Neutrophil (primary cell): ENCODE data around the gene GDF10.

Experiments used
- H3K27ac ChIP-seq: fragments of 200-600 bp; sonication (generic); 2 replicates; pipeline ENCODE4 v1.5.1; 2016; ENCODE audit warnings: mild to moderate bottlenecking, moderate library complexity
- H3K27me3 ChIP-seq: fragments of 200-600 bp; sonication (generic); 2 replicates; pipeline ENCODE4 v1.6.0; 2016; ENCODE audit warnings: mild to moderate bottlenecking
- H3K36me3 ChIP-seq: fragments of 200-600 bp; sonication (generic); 2 replicates; pipeline ENCODE4 v1.5.1; 2017
- H3K4me1 ChIP-seq, 2 experiments: fragments of 200-600 bp in 1 of 2; sonication (generic) in 1 of 2; 1 replicate in 1 of 2; 2 replicates in 1 of 2; pipeline versions ENCODE4 v1.5.1 to v1.6.1; 2013 to 2016; ENCODE audit warnings: low read depth in 1 of 2, low read length in 1 of 2, mild to moderate bottlenecking in 1 of 2, moderate library complexity in 1 of 2; ENCODE audit not compliant: control insufficient read depth in 1 of 2, insufficient read depth in 1 of 2
- H3K4me3 ChIP-seq, 2 experiments: fragments of 200-600 bp in 1 of 2; sonication (generic) in 1 of 2; 1 replicate in 1 of 2; 2 replicates in 1 of 2; pipeline ENCODE4 v1.5.1; 2013 to 2016; ENCODE audit warnings: low read depth in 1 of 2, low read length in 1 of 2, mild to moderate bottlenecking in 1 of 2, moderate library complexity in 1 of 2
- H3K9me3 ChIP-seq: fragments of 200-600 bp; sonication (generic); 2 replicates; pipeline ENCODE4 v1.5.1; 2016
- CTCF ChIP-seq: fragments of 200-600 bp; sonication (generic); IDR thresholded peaks from 2 replicates; pipeline ENCODE4 v1.5.1; 2016; ENCODE audit warnings: antibody characterized with exemption

The GDF10 gene

GRCh38 chr10:47288236-47288635 is 11.8 kb upstream of the GDF10 start:
- Histone ChIP-seq H3K36me3 (no peaks in the 10 kb centered on the region), H3K9me3 (no peaks in the 10 kb centered on the region), H3K27me3 (no peaks in the 10 kb centered on the region), H3K27ac (no peak overlapping the region), H3K4me3 (no peak overlapping the region), H3K4me1 (peaks cover 17% of the 10 kb centered on the region in 2 experiments)
- no peak for TF ChIP-seq CTCF

- no peak overlapping the region for H3K27ac ChIP-seq
- no peak for TF ChIP-seq CTCF
Measured at GRCh38 chr10:47288916-47289495, 11.0 kb upstream of the GDF10 start.

GRCh38 chr10:47289921-47290320 is 10.1 kb upstream of the GDF10 start:
- H3K9me3 ChIP-seq: no peaks in the 10 kb centered on the region
- H3K4me1 ChIP-seq: peaks cover 17% of the 10 kb centered on the region in 2 experiments
- no peak for TF ChIP-seq CTCF
- no peak overlapping the region for H3K4me3 ChIP-seq
- H3K27me3 ChIP-seq: peaks cover 15% of the 10 kb centered on the region
- H3K36me3 ChIP-seq: no peaks in the 10 kb centered on the region
- no peak overlapping the region for H3K27ac ChIP-seq

More at GRCh38 chr10:47288916-47289495, 11.0 kb upstream of the GDF10 start:
- Histone ChIP-seq H3K27me3 (peaks cover 6% of the 10 kb centered on the region), H3K9me3 (no peaks in the 10 kb centered on the region), H3K36me3 (no peaks in the 10 kb centered on the region), H3K4me1 (peaks cover 17% of the 10 kb centered on the region in 2 experiments), H3K4me3 (no peak overlapping the region)

- H3K27me3 ChIP-seq: peaks cover 19% of the 10 kb centered on the region
Measured at GRCh38 chr10:47290338-47290737, 9.7 kb upstream of the GDF10 start.

GRCh38 chr10:47291682-47292081 is 8.3 kb upstream of the GDF10 start:
- no peaks in the 10 kb centered on the region for H3K36me3 ChIP-seq
- H3K4me3 ChIP-seq: no peak overlapping the region
- no peak overlapping the region for H3K27ac ChIP-seq
- no peak for TF ChIP-seq CTCF
- H3K9me3 ChIP-seq: no peaks in the 10 kb centered on the region
- peaks cover 1 to 3% of the 10 kb centered on the region in 2 experiments for H3K4me1 ChIP-seq
- H3K27me3 ChIP-seq: peaks cover 33% of the 10 kb centered on the region

More at GRCh38 chr10:47290338-47290737, 9.7 kb upstream of the GDF10 start:
- Histone ChIP-seq H3K4me3 (no peak overlapping the region), H3K27ac (no peak overlapping the region), H3K4me1 (peaks cover 15 to 17% of the 10 kb centered on the region in 2 experiments), H3K36me3 (no peaks in the 10 kb centered on the region), H3K9me3 (no peaks in the 10 kb centered on the region)
- no peak for TF ChIP-seq CTCF
